HEK293 (cell line): ENCODE data around the gene CCDC120.

ENCODE experiments used
- CTCF ChIA-PET: fragments of 350-600 bp; formaldehyde crosslinking; extraction: SDS; loops from one replicate; lab custom pipeline; 2021; ENCODE audit warnings: antibody characterized with exemption; lab: Yijun Ruan, JAX
- POLR2A ChIA-PET: fragments of 300-600 bp; formaldehyde crosslinking; extraction: SDS; loops from one replicate; lab custom pipeline; 2020; ENCODE audit warnings: antibody characterized with exemption, inconsistent platforms; lab: Yijun Ruan, JAX
- H3K27ac ChIP-seq: fragments of 200-500 bp; sonication (Bioruptor generic); 2 replicates; pipeline ENCODE4 v1.5.1; 2014; ENCODE audit warnings: low read depth, low read length, control low read depth, inconsistent platforms; ENCODE audit errors: extremely low read depth
- H3K36me3 ChIP-seq, 2 experiments: fragments of 200-500 bp in 1 of 2; sonication (Bioruptor generic) in 1 of 2; 1 replicate in 1 of 2; 2 replicates in 1 of 2; pipeline ENCODE4 v1.5.1; 2014 to 2017; ENCODE audit warnings: inconsistent platforms in 2 of 2, low read length in 2 of 2; ENCODE audit not compliant: control insufficient read depth in 2 of 2, insufficient read depth in 1 of 2
- H3K4me1 ChIP-seq: fragments of 200-500 bp; sonication (Bioruptor generic); 2 replicates; pipeline ENCODE4 v1.5.1; 2014; ENCODE audit warnings: mild to moderate bottlenecking, low read length, inconsistent platforms; ENCODE audit not compliant: control insufficient read depth, insufficient read depth
- H3K4me3 ChIP-seq: 2 replicates; pipeline ENCODE4 v1.5.1; 2011; ENCODE audit warnings: low read depth, mild to moderate bottlenecking, control low read depth, low read length, moderate library complexity
- H3K9me3 ChIP-seq: fragments of 200-500 bp; sonication (Bioruptor generic); 2 replicates; pipeline ENCODE4 v1.5.1; 2014; ENCODE audit warnings: low read depth, low read length, inconsistent platforms; ENCODE audit not compliant: control insufficient read depth, insufficient read depth
- BCL11A ChIP-seq: fragments of 450-650 bp; formaldehyde crosslinking; IDR thresholded peaks from 2 replicates; pipeline ENCODE4 v1.5.1; 2016; ENCODE audit warnings: low read depth, missing biosample characterization, missing genetic modification characterization
- KLF9 ChIP-seq: fragments of 450-650 bp; formaldehyde crosslinking; IDR thresholded peaks from 2 replicates; pipeline ENCODE4 v1.5.1; 2016; ENCODE audit warnings: missing biosample characterization, missing genetic modification characterization, low read depth
- MZF1 ChIP-seq: fragments of 450-650 bp; formaldehyde crosslinking; IDR thresholded peaks from 2 replicates; pipeline ENCODE4 v1.5.1; 2017; ENCODE audit warnings: missing biosample characterization, missing genetic modification characterization, borderline replicate concordance
- PRDM1 ChIP-seq: fragments of 450-650 bp; formaldehyde crosslinking; IDR thresholded peaks from 2 replicates; pipeline ENCODE4; 2016; ENCODE audit warnings: missing biosample characterization, missing genetic modification characterization
- ZBTB21 ChIP-seq: fragments of 450-650 bp; formaldehyde crosslinking; IDR thresholded peaks from 2 replicates; pipeline ENCODE4 v1.5.1; 2017; ENCODE audit warnings: missing biosample characterization, missing genetic modification characterization
- ZNF121 ChIP-seq: fragments of 450-650 bp; formaldehyde crosslinking; IDR thresholded peaks from 2 replicates; pipeline ENCODE4 v1.5.1; 2016; ENCODE audit warnings: missing biosample characterization, missing genetic modification characterization
- ZNF335 ChIP-seq: fragments of 450-650 bp; formaldehyde crosslinking; conservative IDR thresholded peaks from 2 replicates; pipeline ENCODE4 v1.5.1; 2016; ENCODE audit warnings: missing biosample characterization, missing genetic modification characterization
- ZNF354C ChIP-seq: fragments of 450-650 bp; formaldehyde crosslinking; IDR thresholded peaks from 2 replicates; pipeline ENCODE4 v1.5.1; 2016; ENCODE audit warnings: missing biosample characterization, missing genetic modification characterization, low read depth, borderline replicate concordance
- ZNF558 ChIP-seq: fragments of 450-650 bp; formaldehyde crosslinking; IDR thresholded peaks from 2 replicates; pipeline ENCODE4 v1.5.1; 2016; ENCODE audit warnings: missing biosample characterization, missing genetic modification characterization
- ZNF776 ChIP-seq: fragments of 450-650 bp; formaldehyde crosslinking; IDR thresholded peaks from 2 replicates; pipeline ENCODE4 v1.5.0; 2017; ENCODE audit warnings: missing biosample characterization, missing genetic modification characterization, borderline replicate concordance
- TF ChIP-seq, protein P1 (sequence below): fragments of 450-650 bp; formaldehyde crosslinking; IDR thresholded peaks from 2 replicates; pipeline ENCODE4 v1.5.1; 2017; ENCODE audit warnings: missing biosample characterization, mild to moderate bottlenecking, missing genetic modification characterization, moderate library complexity
- TF ChIP-seq, protein P2 (sequence below): IDR thresholded peaks from 2 replicates; pipeline ENCODE4 v1.6.1; 2011; ENCODE audit warnings: mild to moderate bottlenecking, low read depth, low read length, borderline replicate concordance
- TF ChIP-seq, protein P3 (sequence below): fragments of 450-650 bp; formaldehyde crosslinking; IDR thresholded peaks from 2 replicates; pipeline ENCODE4 v1.5.1; 2016; ENCODE audit warnings: missing biosample characterization, missing genetic modification characterization

CCDC120 gene

DNA sequence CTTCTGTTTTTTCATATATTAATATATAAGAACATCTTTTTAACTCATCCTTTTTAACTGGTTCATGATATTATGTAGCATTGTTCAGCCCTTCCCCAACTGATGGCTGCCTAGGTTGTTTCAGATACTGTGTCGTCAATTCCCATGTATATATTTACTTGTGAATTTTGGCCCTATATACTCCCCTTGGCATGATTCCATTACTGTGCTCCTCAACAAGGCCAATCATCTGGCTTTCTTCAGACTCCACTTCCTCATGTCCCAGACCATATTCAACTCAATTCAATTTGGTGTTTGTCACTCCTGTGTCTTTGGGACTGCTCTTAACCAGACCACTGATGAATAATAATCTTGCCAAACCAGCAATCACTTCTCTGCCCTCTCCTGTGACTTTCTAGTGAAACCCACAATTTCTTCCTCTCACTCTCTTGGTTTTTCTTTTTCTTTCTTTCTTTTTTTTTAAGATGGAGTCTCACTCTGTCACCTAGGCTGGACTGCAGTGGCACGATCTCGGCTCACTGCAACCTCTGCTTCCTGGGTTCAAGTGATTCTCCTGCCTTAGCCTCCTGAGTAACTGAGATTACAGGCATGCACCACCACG is 23.6 kb downstream of the CCDC120 start:
- POLR2A ChIA-PET = no interaction called here
- TF ChIP-seq PRDM1 (peak; percentile 92), BCL11A (tag by site-specific recombination) (no peak)
- H3K9me3 ChIP-seq = no peaks in the 10 kb centered on the region

DNA sequence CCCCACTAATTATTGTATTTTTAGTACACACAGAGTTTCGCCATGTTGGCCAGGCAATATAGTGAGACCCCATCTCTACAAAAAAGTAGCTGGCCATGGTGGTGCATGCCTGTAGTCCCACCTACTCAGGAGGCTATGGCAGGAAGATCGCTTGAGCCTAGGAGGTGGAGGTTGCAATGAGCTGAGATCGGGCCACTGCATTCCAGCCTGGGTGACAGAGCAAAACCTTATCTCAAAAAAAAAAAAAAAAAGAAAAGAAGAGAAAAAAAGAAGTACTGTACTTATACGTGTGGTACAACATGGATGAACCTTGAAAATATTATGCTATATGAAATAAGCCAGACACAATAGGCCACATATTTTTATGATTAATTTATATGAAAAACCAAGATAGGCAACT is 30.8 kb downstream of the CCDC120 start:
- TF ChIP-seq ZNF558 (tag by site-specific recombination) (no peak), ZNF335 (tag by site-specific recombination) (no peak), MZF1 (tag by site-specific recombination) (no peak), ZNF776 (tag by site-specific recombination) (no peak), KLF9 (tag by site-specific recombination) (no peak), ZBTB21 (tag by site-specific recombination) (no peak), ZNF354C (tag by site-specific recombination) (no peak)
- TF ChIP-seq, protein P1, sequence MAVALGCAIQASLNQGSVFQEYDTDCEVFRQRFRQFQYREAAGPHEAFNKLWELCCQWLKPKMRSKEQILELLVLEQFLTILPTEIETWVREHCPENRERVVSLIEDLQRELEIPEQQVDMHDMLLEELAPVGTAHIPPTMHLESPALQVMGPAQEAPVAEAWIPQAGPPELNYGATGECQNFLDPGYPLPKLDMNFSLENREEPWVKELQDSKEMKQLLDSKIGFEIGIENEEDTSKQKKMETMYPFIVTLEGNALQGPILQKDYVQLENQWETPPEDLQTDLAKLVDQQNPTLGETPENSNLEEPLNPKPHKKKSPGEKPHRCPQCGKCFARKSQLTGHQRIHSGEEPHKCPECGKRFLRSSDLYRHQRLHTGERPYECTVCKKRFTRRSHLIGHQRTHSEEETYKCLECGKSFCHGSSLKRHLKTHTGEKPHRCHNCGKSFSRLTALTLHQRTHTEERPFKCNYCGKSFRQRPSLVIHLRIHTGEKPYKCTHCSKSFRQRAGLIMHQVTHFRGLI (tag by site-specific recombination) = no peak
- TF ChIP-seq, protein P2, sequence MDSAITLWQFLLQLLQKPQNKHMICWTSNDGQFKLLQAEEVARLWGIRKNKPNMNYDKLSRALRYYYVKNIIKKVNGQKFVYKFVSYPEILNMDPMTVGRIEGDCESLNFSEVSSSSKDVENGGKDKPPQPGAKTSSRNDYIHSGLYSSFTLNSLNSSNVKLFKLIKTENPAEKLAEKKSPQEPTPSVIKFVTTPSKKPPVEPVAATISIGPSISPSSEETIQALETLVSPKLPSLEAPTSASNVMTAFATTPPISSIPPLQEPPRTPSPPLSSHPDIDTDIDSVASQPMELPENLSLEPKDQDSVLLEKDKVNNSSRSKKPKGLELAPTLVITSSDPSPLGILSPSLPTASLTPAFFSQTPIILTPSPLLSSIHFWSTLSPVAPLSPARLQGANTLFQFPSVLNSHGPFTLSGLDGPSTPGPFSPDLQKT = no peak
- H3K4me1 ChIP-seq = no peaks in the 10 kb centered on the region
- CTCF ChIA-PET = no interaction called here
- no peaks in the 10 kb centered on the region for H3K36me3 ChIP-seq
- POLR2A ChIA-PET = interaction anchor here (0.6 to 1.1 kb wide), 2 partner anchors 10 to 11 kb away, joined by 3 to 6 read pairs; partner anchors contain the start of gene WDR45
- H3K9me3 ChIP-seq = no peaks in the 10 kb centered on the region
- H3K27ac ChIP-seq = no peak overlapping the region
- H3K4me3 ChIP-seq = no peak overlapping the region

More for the DNA sequence above, 23.6 kb downstream of the CCDC120 start:
- Histone ChIP-seq H3K4me1 (no peaks in the 10 kb centered on the region), H3K27ac (no peak overlapping the region), H3K4me3 (no peak overlapping the region), H3K36me3 (peaks cover 0 to 7% of the 10 kb centered on the region in 2 experiments; a peak in 1 of 3 replicates)
- CTCF ChIA-PET = no interaction called here

DNA sequence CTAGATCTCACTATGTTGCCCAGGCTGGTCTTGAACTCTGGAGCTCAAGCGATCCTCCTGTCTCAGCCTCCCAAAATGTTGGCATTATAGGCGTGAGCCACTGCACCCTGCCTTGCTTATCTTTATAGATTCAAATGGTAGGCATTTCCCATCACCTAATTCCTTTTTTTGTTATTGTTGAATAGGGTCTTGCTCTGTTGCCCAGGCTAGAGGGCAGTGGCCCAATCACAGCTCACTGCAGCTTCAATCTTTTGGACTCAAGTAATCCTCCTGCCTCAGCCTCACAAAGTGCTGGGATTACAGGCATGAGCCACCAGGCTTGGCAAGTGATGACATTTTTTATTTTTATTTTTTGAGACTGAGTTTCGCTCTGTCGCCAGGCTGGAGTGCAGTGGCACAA is 37.6 kb downstream of the CCDC120 start:
- TF ChIP-seq ZNF121 (tag by site-specific recombination) = peak; percentile 77; the same call in 1 of the 2 replicates
- TF ChIP-seq, protein P3, sequence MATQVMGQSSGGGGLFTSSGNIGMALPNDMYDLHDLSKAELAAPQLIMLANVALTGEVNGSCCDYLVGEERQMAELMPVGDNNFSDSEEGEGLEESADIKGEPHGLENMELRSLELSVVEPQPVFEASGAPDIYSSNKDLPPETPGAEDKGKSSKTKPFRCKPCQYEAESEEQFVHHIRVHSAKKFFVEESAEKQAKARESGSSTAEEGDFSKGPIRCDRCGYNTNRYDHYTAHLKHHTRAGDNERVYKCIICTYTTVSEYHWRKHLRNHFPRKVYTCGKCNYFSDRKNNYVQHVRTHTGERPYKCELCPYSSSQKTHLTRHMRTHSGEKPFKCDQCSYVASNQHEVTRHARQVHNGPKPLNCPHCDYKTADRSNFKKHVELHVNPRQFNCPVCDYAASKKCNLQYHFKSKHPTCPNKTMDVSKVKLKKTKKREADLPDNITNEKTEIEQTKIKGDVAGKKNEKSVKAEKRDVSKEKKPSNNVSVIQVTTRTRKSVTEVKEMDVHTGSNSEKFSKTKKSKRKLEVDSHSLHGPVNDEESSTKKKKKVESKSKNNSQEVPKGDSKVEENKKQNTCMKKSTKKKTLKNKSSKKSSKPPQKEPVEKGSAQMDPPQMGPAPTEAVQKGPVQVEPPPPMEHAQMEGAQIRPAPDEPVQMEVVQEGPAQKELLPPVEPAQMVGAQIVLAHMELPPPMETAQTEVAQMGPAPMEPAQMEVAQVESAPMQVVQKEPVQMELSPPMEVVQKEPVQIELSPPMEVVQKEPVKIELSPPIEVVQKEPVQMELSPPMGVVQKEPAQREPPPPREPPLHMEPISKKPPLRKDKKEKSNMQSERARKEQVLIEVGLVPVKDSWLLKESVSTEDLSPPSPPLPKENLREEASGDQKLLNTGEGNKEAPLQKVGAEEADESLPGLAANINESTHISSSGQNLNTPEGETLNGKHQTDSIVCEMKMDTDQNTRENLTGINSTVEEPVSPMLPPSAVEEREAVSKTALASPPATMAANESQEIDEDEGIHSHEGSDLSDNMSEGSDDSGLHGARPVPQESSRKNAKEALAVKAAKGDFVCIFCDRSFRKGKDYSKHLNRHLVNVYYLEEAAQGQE (tag by site-specific recombination) = no peak
- TF ChIP-seq, all 188 proteins: peak for 1
- H3K27ac ChIP-seq = no peak overlapping the region
- no peaks in the 10 kb centered on the region for H3K4me1 ChIP-seq
- H3K36me3 ChIP-seq = no peaks in the 10 kb centered on the region; a peak in 1 of 3 replicates
- CTCF ChIA-PET = interaction anchor here (1.3 to 1.4 kb wide), 2 partner anchors 10 to 65 kb away, joined by 3 to 4 read pairs; no protein-coding TSS in a partner anchor
- no peaks in the 10 kb centered on the region for H3K9me3 ChIP-seq
- POLR2A ChIA-PET = interaction anchor here (0.6 kb wide), 2 partner anchors 143 to 221 kb away, joined by 3 to 4 read pairs; no protein-coding TSS in a partner anchor
- no peak overlapping the region for H3K4me3 ChIP-seq
